GM19043 (cell line): ENCODE results near the gene CD226.
"Not testable (repeated sequence)": the region's sequence is repeated elsewhere in the genome, so short reads cannot be mapped to it uniquely, and the experiment has no call there.

Source experiments
- ATAC-seq: cut with Tn5 transposase; IDR thresholded peaks from one replicate; pipeline ENCODE4 v1.9.1; 2021; ENCODE audit warnings: low read depth; ENCODE audit not compliant: unreplicated experiment

Gene CD226

GRCh38 chr18:69876490-69876889, 71.2 kb downstream of the CD226 start:
- no peak for ATAC-seq

- ATAC-seq: no peak
These were observed 73.6 kb downstream of the CD226 start for GRCh38 chr18:69874058-69874457.

GRCh38 chr18:69872661-69873060, 75.0 kb downstream of the CD226 start:
- no peak for ATAC-seq

GRCh38 chr18:69871363-69871762, 76.3 kb downstream of the CD226 start:
- no peak for ATAC-seq

GRCh38 chr18:69870736-69871135, 76.9 kb downstream of the CD226 start:
- ATAC-seq: no peak

GRCh38 chr18:69866212-69866611, 81.5 kb downstream of the CD226 start:
- no peak for ATAC-seq

- no peak for ATAC-seq
These were observed 81.9 kb downstream of the CD226 start for GRCh38 chr18:69865776-69866175.

- ATAC-seq: peak; percentile 89
These were observed 82.9 kb downstream of the CD226 start for GRCh38 chr18:69864802-69865201.

GRCh38 chr18:69858897-69859296, 88.8 kb downstream of the CD226 start:
- no peak for ATAC-seq

GRCh38 chr18:69854455-69854854, 93.2 kb downstream of the CD226 start:
- no peak for ATAC-seq

GRCh38 chr18:69853051-69853450, 94.6 kb downstream of the CD226 start:
- no peak for ATAC-seq

GRCh38 chr18:69845593-69846506, 101.8 kb downstream of the CD226 start:
- no peak for ATAC-seq

GRCh38 chr18:69844656-69845055, 103.0 kb downstream of the CD226 start:
- ATAC-seq: no peak

- no peak for ATAC-seq
These were observed 104.7 kb downstream of the CD226 start for GRCh38 chr18:69843015-69843414.

GRCh38 chr18:69841117-69841516, 106.6 kb downstream of the CD226 start:
- no peak for ATAC-seq

- ATAC-seq: no peak
These were observed 107.2 kb downstream of the CD226 start for GRCh38 chr18:69840445-69840844.

GRCh38 chr18:69840001-69840400, 107.7 kb downstream of the CD226 start:
- no peak for ATAC-seq

GRCh38 chr18:69839497-69839896, 108.2 kb downstream of the CD226 start:
- ATAC-seq: no peak

GRCh38 chr18:69838620-69839411, 108.9 kb downstream of the CD226 start:
- no peak for ATAC-seq

GRCh38 chr18:69838003-69838402, 109.7 kb downstream of the CD226 start:
- ATAC-seq: no peak

GRCh38 chr18:69834980-69835379, 112.7 kb downstream of the CD226 start:
- ATAC-seq: not testable (repeated sequence)

- ATAC-seq: no peak
These were observed 117.5 kb downstream of the CD226 start for GRCh38 chr18:69830189-69830588.
